DND-41 (cell line): Measurements from ENCODE around the gene HERC6.

Experiments
- EZH2 ChIP-seq: IDR thresholded peaks from 3 replicates; pipeline ENCODE4 v1.6.1; 2012; ENCODE audit warnings: borderline replicate concordance, low read depth, mild to moderate bottlenecking, moderate library complexity, low read length, inconsistent platforms; ENCODE audit not compliant: severe bottlenecking
- TF ChIP-seq, protein P1 (sequence below): IDR thresholded peaks from 2 replicates; pipeline ENCODE4 v1.5.1; 2012; ENCODE audit warnings: borderline replicate concordance, low read length, moderate library complexity, mild to moderate bottlenecking; ENCODE audit not compliant: poor library complexity, severe bottlenecking; ENCODE audit errors: extremely low read depth

DNA sequence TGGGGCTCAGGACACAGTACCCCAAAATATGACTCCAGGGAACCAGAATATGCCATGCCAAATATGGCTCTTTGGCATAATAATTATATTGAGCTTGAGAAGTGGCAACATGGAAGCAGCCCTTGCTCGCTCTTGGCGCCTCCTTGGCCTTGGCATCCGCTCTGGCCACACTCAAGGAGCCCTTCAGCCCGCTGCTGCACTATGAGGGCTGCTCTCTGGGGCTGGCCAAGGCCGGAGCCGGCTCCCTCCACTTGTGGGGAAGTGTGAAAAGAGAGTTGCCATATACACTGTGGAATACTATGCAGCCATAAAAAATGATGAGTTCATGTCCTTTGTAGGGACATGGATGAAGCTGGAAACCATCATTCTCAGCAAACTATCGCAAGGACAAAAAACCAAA lies 18.4 kb upstream of the HERC6 start:
- no peak for TF ChIP-seq EZH2
- TF ChIP-seq, protein P1, sequence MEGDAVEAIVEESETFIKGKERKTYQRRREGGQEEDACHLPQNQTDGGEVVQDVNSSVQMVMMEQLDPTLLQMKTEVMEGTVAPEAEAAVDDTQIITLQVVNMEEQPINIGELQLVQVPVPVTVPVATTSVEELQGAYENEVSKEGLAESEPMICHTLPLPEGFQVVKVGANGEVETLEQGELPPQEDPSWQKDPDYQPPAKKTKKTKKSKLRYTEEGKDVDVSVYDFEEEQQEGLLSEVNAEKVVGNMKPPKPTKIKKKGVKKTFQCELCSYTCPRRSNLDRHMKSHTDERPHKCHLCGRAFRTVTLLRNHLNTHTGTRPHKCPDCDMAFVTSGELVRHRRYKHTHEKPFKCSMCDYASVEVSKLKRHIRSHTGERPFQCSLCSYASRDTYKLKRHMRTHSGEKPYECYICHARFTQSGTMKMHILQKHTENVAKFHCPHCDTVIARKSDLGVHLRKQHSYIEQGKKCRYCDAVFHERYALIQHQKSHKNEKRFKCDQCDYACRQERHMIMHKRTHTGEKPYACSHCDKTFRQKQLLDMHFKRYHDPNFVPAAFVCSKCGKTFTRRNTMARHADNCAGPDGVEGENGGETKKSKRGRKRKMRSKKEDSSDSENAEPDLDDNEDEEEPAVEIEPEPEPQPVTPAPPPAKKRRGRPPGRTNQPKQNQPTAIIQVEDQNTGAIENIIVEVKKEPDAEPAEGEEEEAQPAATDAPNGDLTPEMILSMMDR, result no peak
